ENCODE data around the gene LY9. TPM values are rescaled to one million over a fixed set of nuclear protein-coding genes. Genes with fewer than 3 reads are reported as not detected.

LY9 gene
- total and polyA plus RNA-seq, 9 of the 15 experiments (the other 6 are each of a cell fraction or from before 2014, with no cell fraction given), result not detected

DNA sequence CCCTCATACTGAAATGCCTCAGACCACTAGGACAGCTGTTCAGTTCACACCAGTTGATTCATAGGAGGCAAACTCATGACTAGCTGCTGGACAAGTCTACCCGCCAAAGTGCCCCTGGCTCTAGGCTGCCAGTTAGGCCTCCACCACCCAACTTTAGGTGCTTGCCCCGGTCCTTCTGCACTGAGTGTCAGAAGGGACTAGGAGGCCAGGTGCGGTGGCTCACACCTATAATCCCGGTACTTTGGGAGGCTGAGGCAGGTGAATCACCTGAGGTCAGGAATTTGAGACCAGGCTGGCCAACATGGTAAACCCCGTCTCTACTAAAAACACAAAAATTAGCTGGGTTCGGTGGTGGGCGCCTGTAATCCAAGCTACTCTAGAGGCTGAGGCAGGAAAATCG lies 18.9 kb downstream of the LY9 start:
- 5% methylated on average over 8 of the region's 8 CpGs for WGBS (ENCODE audit: insufficient coverage, low coverage, missing lambda C conversion rate)
- DNase-seq (ENCODE audit: extremely low read depth in 1 of 4, low spot score in 3 of 4) (no peak), ATAC-seq (no peak), FAIRE-seq (no peak)
- CTCF ChIA-PET (ENCODE audit: low intra/inter-chr PET ratio), result interaction anchor here (0.6 kb wide), 1 partner anchor 132 kb away, joined by 4 read pairs; no protein-coding TSS in a partner anchor
- no peaks in the 10 kb centered on the region for H3K9me1 ChIP-seq (ENCODE audit: control insufficient read depth, insufficient read depth, low read length)
- peaks cover 3% of the 10 kb centered on the region in 2 experiments; a peak in 2 of 5 replicates for H3K4me1 ChIP-seq (replicated peaks in 1 of 2; ENCODE audit: control insufficient read depth in 2 of 2, insufficient read depth in 2 of 2, low read length in 2 of 2)
- H2AFZ ChIP-seq (ENCODE audit: low read depth, low read length), result no peak overlapping the region
- H4K20me1 ChIP-seq (replicated peaks; ENCODE audit: control insufficient read depth, insufficient read depth, low read length), result no peaks in the 10 kb centered on the region
- no peaks in the 10 kb centered on the region for H3K79me2 ChIP-seq (ENCODE audit: control insufficient read depth, insufficient read depth, low read length)
- POLR2A ChIA-PET, result no interaction called here
- H3K27me3 ChIP-seq (ENCODE audit: control insufficient read depth in 2 of 2, insufficient read depth in 2 of 2, low read length in 2 of 2), result peaks cover 26 to 46% of the 10 kb centered on the region in 2 experiments
- intact Hi-C loops (cut with micrococcal nuclease), result no loop called here
- no peak for TF ChIP-seq POLR2AphosphoS2 (IDR thresholded peaks at IDR 0.05; ENCODE audit: low read length)
- no peak for TF ChIP-seq ZKSCAN1 (IDR thresholded peaks at IDR 0.05; ENCODE audit: low read depth, low read length)
- TF ChIP-seq, protein P1, sequence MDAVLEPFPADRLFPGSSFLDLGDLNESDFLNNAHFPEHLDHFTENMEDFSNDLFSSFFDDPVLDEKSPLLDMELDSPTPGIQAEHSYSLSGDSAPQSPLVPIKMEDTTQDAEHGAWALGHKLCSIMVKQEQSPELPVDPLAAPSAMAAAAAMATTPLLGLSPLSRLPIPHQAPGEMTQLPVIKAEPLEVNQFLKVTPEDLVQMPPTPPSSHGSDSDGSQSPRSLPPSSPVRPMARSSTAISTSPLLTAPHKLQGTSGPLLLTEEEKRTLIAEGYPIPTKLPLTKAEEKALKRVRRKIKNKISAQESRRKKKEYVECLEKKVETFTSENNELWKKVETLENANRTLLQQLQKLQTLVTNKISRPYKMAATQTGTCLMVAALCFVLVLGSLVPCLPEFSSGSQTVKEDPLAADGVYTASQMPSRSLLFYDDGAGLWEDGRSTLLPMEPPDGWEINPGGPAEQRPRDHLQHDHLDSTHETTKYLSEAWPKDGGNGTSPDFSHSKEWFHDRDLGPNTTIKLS (IDR thresholded peaks at IDR 0.05; ENCODE audit: borderline replicate concordance, low read depth), result no peak
- TF ChIP-seq, protein P2, sequence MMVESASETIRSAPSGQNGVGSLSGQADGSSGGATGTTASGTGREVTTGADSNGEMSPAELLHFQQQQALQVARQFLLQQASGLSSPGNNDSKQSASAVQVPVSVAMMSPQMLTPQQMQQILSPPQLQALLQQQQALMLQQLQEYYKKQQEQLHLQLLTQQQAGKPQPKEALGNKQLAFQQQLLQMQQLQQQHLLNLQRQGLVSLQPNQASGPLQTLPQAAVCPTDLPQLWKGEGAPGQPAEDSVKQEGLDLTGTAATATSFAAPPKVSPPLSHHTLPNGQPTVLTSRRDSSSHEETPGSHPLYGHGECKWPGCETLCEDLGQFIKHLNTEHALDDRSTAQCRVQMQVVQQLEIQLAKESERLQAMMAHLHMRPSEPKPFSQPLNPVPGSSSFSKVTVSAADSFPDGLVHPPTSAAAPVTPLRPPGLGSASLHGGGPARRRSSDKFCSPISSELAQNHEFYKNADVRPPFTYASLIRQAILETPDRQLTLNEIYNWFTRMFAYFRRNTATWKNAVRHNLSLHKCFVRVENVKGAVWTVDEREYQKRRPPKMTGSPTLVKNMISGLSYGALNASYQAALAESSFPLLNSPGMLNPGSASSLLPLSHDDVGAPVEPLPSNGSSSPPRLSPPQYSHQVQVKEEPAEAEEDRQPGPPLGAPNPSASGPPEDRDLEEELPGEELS (CRISPR knock-in tag; IDR thresholded peaks at IDR 0.05; ENCODE audit: borderline replicate concordance), result no peak
- TF ChIP-seq NFRKB (IDR thresholded peaks at IDR 0.05; ENCODE audit: low read depth), result no peak
- TF ChIP-seq, protein P3, sequence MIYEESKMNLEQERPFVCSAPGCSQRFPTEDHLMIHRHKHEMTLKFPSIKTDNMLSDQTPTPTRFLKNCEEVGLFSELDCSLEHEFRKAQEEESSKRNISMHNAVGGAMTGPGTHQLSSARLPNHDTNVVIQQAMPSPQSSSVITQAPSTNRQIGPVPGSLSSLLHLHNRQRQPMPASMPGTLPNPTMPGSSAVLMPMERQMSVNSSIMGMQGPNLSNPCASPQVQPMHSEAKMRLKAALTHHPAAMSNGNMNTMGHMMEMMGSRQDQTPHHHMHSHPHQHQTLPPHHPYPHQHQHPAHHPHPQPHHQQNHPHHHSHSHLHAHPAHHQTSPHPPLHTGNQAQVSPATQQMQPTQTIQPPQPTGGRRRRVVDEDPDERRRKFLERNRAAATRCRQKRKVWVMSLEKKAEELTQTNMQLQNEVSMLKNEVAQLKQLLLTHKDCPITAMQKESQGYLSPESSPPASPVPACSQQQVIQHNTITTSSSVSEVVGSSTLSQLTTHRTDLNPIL (CRISPR knock-in tag; IDR thresholded peaks at IDR 0.05), result no peak
- TF ChIP-seq ZNF785 (CRISPR knock-in tag; IDR thresholded peaks at IDR 0.05), result no peak
- no peak for TF ChIP-seq RB1 (IDR thresholded peaks at IDR 0.05; ENCODE audit: low read depth)
- H3K9me3 ChIP-seq (replicated peaks; ENCODE audit: control insufficient read depth, insufficient read depth, low read depth, low read length), result no peaks in the 10 kb centered on the region
- no peak overlapping the region for H3K4me3 ChIP-seq
- H3K4me2 ChIP-seq (ENCODE audit: insufficient read depth, low read length), result no peak overlapping the region
- no peaks in the 10 kb centered on the region for H3K36me3 ChIP-seq (ENCODE audit: control insufficient read depth, insufficient read depth, low read length)
- no peak overlapping the region for H3K27ac ChIP-seq (ENCODE audit: extremely low read depth, low read depth, low read length)
- BruUV-seq (replicated peaks), result no TSS peak
- no peak overlapping the region for H3K9ac ChIP-seq (ENCODE audit: insufficient read depth in 1 of 2, low read depth in 2 of 2, low read length in 2 of 2)
- in situ Hi-C loops (cut with MboI), result no loop called here

Measured in K562 (cell line).